Fibroblast of peridontal ligament (primary cell): ENCODE results near the gene KBTBD12.
A peak's percentile ranks its signal among the peaks of the same experiment; 100 is the strongest.
"Not testable (repeated sequence)": the region's sequence is repeated elsewhere in the genome, so short reads cannot be mapped to it uniquely, and the experiment has no call there.

ENCODE experiments used
- DNase-seq: peaks from one replicate; pipeline ENCODE4 v3.0.0-alpha.2; 2010; ENCODE audit errors: extremely low read depth

Gene KBTBD12, protein sequence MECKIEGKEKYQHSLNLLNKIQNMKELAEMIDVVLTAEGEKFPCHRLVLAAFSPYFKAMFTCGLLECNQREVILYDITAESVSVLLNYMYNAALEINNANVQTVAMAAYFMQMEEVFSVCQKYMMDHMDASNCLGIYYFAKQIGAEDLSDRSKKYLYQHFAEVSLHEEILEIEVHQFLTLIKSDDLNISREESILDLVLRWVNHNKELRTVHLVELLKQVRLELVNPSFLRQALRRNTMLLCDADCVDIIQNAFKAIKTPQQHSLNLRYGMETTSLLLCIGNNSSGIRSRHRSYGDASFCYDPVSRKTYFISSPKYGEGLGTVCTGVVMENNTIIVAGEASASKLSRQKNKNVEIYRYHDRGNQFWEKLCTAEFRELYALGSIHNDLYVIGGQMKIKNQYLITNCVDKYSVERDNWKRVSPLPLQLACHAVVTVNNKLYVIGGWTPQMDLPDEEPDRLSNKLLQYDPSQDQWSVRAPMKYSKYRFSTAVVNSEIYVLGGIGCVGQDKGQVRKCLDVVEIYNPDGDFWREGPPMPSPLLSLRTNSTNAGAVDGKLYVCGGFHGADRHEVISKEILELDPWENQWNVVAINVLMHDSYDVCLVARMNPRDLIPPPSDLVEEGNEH

DNA sequence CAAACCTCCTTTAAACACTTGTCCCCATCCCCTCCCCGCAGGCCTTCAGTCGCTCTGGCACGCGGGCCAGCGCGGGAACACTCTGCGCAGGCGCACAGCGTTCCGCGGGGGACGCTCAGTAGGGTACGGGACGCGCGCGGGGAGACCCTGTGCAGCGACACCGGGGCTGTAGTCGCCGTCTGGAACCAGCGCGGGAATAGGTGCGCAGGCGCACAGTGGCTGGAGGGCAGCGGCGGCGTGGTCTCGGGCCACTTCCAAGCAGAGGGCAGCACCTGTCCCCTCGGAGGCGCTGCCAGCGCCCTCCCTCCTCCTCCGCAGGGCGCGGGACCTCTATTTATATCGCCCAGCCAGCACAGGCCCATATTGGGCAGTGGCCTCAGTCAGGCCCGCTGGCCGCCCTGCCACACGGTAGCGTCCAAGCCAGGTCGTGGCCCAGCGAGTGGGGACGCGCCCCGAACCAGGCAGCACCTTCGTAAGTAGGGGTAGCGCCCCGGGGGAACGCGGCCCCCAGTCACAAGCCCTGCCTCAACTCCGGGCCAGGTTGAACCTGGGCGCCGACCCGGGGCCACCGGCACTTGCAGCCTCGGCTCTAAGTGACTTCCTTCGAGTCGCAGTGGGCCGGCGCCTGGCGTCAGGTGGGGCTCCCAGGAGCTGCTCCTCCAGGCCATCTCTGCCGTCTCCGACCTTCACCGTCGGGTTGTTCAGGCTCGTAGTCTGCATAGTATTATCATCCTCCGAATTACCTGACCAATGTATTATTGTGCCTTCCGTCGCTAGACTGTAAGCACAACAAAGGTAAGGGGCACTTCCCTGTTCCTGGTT is at the start of gene KBTBD12:
TSS of gene KBTBD12 (plus strand) at position 118 of the 822 bp plus-strand sequence. CDS start 7,830 bp downstream, outside the sequence.
- no peak for DNase-seq

- DNase-seq = peak; percentile 13
Measured at GRCh38 chr3:127865941-127866340, 49.1 kb upstream of the KBTBD12 start.

- no peak for DNase-seq
Measured at GRCh38 chr3:127867412-127867811, 47.6 kb upstream of the KBTBD12 start.

- DNase-seq = no peak
Measured at GRCh38 chr3:127867986-127868385, 47.0 kb upstream of the KBTBD12 start.

DNA sequence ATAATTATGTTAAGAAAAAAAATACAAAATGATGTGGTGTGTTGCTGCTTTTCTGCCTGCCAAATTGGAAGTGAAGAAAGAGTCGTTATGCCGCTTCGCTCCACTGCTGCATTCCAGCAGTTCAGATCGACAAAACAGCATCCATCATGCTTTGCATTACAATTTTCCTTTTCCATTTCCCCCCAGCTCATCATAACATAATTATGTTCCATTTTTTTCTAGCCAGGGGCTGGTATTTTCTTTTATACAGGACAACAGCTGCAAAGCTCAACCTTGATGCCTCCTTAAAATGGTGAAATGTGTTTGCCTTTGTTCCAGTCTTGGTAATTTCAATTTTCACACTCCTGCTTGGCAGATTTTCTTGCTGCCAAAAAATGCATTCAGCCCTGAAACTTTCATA is 44.9 kb upstream of the KBTBD12 start:
- DNase-seq = no peak

DNA sequence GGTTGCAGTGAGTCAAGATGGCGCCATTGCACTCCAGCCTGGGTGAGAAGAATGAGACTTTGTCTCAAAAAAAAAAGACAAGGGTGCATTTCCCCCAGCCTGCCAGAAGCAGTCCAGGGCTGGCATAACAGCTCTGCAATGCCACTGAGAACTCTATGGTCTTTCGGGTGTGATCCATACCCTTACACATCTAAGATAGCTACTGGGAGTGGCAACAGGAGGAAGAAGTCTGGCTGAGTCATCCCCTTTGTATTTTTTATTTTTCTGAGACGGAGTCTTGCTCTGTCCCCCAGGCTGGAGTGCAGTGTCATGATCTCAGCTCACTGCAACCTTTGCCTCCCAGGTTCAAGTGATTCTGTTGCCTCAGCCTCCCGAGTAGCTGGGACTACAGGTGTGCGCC is 40.9 kb upstream of the KBTBD12 start:
- DNase-seq = not testable (repeated sequence)

GRCh38 chr3:127881586-127881985 is 33.4 kb upstream of the KBTBD12 start:
- DNase-seq = no peak

GRCh38 chr3:127884041-127884440 is 31.0 kb upstream of the KBTBD12 start:
- DNase-seq = no peak

GRCh38 chr3:127886231-127886955 is 28.6 kb upstream of the KBTBD12 start:
- no peak for DNase-seq

DNA sequence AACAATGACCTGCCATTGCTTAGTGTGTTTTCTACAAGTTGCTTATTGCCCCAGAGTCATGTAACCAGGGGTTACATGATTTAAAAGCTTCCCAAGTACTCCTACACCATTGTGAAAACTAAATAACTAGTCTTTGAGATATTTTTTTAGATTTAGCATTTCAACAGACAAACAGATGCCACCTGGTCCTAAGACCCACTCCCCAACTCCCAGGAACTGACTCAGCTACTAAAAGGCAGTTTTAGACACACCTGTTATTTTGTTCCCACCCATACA is 28.1 kb upstream of the KBTBD12 start:
- DNase-seq = no peak

GRCh38 chr3:127887321-127887720 is 27.7 kb upstream of the KBTBD12 start:
- DNase-seq = no peak

- no peak for DNase-seq
Measured at GRCh38 chr3:127888156-127888555, 26.9 kb upstream of the KBTBD12 start.

- DNase-seq = no peak
Measured at GRCh38 chr3:127888564-127889107, 26.4 kb upstream of the KBTBD12 start.

- peak; percentile 32 for DNase-seq
Measured at GRCh38 chr3:127889461-127889863, 25.6 kb upstream of the KBTBD12 start.

DNA sequence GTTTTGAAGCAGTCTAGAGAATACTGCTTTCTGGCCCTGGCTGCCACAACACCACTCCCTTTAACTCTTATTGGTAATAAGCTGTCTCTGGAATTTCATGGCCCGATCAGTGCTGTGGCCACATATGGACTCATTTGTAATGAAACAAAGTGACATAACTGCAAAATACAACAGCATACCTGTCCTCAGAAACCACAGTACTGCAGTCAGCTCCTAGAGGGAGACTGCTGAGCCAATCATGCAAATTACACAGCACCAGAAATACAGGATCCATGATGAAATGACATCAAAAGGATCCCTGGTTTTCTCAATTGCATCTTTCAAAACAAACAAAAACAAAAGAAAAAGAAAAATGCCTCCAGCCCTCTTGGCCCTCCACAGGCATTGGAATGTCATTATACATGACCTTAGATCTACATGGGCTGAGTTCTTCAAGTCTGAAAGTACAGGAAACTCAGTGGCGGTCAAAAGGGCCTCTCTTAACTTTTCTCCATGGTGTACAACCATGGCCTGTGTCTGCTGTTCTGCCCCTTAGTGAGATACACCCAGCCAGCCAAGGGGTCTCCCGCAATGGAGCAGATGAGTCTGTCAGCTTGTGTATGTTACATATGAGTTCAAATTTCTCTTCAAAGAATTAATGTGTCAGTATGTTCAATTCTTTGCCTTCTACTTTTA is 24.9 kb upstream of the KBTBD12 start:
- no peak for DNase-seq

GRCh38 chr3:127890651-127891290 is 24.3 kb upstream of the KBTBD12 start:
- not testable (repeated sequence) for DNase-seq

DNA sequence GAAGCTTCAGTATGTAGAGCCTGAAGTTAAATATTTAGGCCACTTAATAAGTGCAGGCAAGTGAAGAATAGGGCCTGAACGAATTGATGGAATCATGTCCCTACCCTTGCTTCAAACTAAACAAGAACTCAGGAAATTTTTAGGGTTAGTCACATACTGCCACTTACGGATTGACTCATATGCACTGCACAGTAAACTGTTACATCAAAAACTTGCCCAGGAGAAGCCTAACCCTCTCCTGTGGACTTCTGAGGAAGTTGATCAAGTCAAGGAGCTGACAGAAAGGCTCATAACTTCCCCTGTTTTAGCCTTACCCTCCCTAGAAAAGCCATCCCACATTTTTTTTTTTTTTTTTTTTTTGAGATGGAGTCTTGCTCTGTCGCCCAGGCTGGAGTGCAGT is 20.6 kb upstream of the KBTBD12 start:
- DNase-seq = no peak

DNA sequence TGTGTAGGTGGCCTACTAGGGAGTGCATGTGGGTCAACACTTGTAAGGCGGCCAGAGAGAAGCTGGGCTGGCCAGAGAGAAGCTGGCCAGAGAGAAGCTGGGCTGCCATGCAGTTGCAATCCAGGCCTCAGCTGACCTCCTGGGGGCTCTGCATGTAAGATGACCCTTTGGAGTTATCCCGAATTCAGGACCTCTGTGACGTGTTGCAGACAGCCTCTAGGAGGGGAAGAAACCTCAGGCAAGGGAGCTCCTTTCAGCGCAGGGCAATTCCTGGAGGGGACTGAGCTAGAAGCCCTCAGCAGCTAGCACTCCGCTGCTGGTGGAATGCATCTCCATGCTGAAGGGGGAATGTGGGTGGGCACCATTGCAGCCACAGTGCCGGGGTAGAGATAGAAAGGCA is 15.8 kb upstream of the KBTBD12 start:
- no peak for DNase-seq

- DNase-seq = no peak
Measured at GRCh38 chr3:127899766-127900165, 15.3 kb upstream of the KBTBD12 start.

GRCh38 chr3:127900536-127900935 is 14.5 kb upstream of the KBTBD12 start:
- DNase-seq = no peak

DNA sequence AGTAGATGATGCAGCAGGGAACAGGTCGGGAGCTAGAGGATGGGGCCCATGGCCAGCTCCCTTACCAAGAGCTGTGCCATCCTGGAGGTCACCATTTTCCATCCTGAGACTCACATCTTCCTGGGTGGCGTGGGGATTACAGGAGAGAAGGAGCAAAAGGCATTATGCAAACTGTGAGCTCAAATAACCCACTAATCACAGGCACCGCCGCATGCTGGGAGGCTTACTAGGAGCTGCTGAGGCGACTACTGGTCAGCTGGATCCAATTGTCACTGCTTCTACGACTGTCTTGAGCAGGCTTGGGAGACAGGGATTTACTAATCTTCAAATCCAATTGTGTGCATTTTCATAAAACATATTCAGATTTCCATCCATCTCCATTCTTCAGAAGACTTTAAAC is 12.5 kb upstream of the KBTBD12 start:
- no peak for DNase-seq
